HG03521 (cell line): ENCODE measurements around the gene ZNF575.
"Not testable (repeated sequence)": the region's sequence is repeated elsewhere in the genome, so short reads cannot be mapped to it uniquely, and the experiment has no call there.

Experiments used
- ATAC-seq: cut with Tn5 transposase; IDR thresholded peaks from one replicate; pipeline ENCODE4 v1.9.1; 2021; ENCODE audit warnings: mild to moderate bottlenecking, moderate library complexity; ENCODE audit not compliant: unreplicated experiment

ZNF575 gene

GRCh38 chr19:43510713-43511112 lies 22.3 kb upstream of the ZNF575 start:
- ATAC-seq: no peak

GRCh38 chr19:43511324-43511723 lies 21.7 kb upstream of the ZNF575 start:
- no peak for ATAC-seq

- not testable (repeated sequence) for ATAC-seq
Observed at GRCh38 chr19:43512399-43512798, 20.6 kb upstream of the ZNF575 start.

- no peak for ATAC-seq
Observed at GRCh38 chr19:43518051-43518450, 14.9 kb upstream of the ZNF575 start.

GRCh38 chr19:43519436-43520088 lies 13.4 kb upstream of the ZNF575 start:
- no peak for ATAC-seq

- no peak for ATAC-seq
Observed at GRCh38 chr19:43522929-43523328, 10.1 kb upstream of the ZNF575 start.

GRCh38 chr19:43523696-43524095 lies 9.3 kb upstream of the ZNF575 start:
- not testable (repeated sequence) for ATAC-seq

GRCh38 chr19:43524922-43525835 lies 7.8 kb upstream of the ZNF575 start:
- ATAC-seq: no peak

- no peak for ATAC-seq
Observed at GRCh38 chr19:43525836-43526771, 6.9 kb upstream of the ZNF575 start.

- peak; percentile 60 for ATAC-seq
Observed at GRCh38 chr19:43526884-43527859, 5.8 kb upstream of the ZNF575 start, which contains the start of gene ETHE1. Gene ETHE1, minus strand, starts transcription at chr19:43527201. Its CDS starts 24 bp downstream, at chr19:43527177.

- ATAC-seq: no peak
Observed at GRCh38 chr19:43527860-43528622, 4.9 kb upstream of the ZNF575 start.

GRCh38 chr19:43532571-43532961 lies 422 bp upstream of the ZNF575 start:
- no peak for ATAC-seq

GRCh38 chr19:43533546-43534304 lies 737 bp downstream of the ZNF575 start:
- ATAC-seq: peak; percentile 61

GRCh38 chr19:43534305-43534815 lies 1.4 kb downstream of the ZNF575 start:
- ATAC-seq: no peak

GRCh38 chr19:43534816-43535761 lies 2.1 kb downstream of the ZNF575 start:
- no peak for ATAC-seq

GRCh38 chr19:43538922-43539321 lies 5.9 kb downstream of the ZNF575 start:
- no peak for ATAC-seq

- ATAC-seq: no peak
Observed at GRCh38 chr19:43540381-43540780, 7.4 kb downstream of the ZNF575 start.
